GM12872 (cell line): ENCODE results near the gene BTN3A1.

Experiments
- TF ChIP-seq, protein P1 (sequence below): IDR thresholded peaks from 3 replicates; pipeline ENCODE4 v1.5.1; 2011; ENCODE audit warnings: low read depth, mild to moderate bottlenecking, low read length, moderate library complexity; ENCODE audit not compliant: insufficient read depth

Gene BTN3A1

DNA sequence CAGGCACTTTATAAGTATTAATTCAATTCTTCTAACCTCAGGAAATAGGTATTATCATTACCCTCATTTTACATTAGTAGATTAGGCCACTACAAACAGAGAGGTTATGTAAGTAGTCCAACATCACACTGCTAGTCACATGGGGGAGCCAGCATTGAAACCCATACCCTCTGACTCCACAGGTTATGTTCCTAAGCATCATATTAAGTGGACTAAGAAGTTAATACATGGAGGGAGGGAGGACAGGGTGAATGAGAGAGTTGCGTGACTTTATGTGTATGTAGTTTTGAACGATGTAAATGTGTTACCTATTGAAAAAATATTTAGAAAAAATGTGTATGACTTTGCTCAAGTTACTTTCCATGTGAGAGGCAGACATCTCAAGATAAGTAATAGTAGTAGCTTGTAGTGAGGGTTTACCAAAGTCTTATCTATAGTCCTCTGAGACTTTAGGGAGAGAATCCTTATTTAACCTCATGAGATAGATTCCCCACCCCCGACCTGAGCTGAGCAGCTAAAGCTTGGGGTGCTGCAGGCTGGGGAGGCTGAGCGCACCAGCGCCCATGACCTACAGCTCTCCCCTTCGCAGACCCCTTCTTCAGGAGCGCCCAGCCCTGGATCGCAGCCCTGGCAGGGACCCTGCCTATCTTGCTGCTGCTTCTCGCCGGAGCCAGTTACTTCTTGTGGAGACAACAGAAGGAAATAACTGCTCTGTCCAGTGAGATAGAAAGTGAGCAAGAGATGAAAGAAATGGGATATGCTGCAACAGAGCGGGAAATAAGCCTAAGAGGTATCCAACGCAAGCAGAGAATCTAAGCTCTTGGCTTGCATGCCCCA, 29.5 kb upstream of the BTN3A1 start:
- TF ChIP-seq, protein P1, sequence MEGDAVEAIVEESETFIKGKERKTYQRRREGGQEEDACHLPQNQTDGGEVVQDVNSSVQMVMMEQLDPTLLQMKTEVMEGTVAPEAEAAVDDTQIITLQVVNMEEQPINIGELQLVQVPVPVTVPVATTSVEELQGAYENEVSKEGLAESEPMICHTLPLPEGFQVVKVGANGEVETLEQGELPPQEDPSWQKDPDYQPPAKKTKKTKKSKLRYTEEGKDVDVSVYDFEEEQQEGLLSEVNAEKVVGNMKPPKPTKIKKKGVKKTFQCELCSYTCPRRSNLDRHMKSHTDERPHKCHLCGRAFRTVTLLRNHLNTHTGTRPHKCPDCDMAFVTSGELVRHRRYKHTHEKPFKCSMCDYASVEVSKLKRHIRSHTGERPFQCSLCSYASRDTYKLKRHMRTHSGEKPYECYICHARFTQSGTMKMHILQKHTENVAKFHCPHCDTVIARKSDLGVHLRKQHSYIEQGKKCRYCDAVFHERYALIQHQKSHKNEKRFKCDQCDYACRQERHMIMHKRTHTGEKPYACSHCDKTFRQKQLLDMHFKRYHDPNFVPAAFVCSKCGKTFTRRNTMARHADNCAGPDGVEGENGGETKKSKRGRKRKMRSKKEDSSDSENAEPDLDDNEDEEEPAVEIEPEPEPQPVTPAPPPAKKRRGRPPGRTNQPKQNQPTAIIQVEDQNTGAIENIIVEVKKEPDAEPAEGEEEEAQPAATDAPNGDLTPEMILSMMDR = no peak

DNA sequence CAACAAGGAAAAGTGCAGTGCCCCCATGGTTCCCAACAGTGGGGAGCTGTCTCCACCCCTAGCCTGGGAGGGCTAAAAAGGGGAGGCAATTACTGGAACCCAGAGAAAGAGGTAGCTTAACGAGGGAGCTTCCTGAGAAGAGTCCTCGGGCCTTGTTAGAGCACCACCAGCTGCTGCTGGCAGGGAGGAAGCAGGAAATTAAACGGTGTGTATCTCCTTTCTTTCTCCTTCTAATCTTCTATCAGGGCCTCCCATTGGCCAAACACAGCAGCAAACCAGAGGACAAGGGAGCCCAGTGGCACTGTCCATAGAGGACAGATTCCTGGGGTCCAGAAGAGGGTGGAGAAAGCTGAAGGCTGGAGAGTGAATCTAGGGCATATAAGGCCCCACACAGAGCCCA, 26.8 kb upstream of the BTN3A1 start:
- TF ChIP-seq, protein P1 = no peak

DNA sequence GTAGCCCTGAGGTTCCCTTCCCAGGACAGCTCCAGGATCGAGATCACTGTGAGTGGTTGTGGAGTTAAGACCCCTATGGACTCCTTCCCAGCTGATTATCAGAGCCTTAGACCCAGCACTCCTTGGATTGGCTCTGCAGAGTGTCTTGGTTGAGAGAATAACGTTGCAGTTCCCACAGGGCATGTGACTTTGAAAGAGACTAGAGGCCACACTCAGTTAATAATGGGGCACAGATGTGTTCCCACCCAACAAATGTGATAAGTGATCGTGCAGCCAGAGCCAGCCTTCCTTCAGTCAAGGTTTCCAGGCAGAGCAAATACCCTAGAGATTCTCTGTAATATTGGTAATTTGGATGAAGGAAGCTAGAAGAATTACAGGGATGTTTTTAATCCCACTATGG, 24.4 kb upstream of the BTN3A1 start:
- TF ChIP-seq, protein P1 = no peak

DNA sequence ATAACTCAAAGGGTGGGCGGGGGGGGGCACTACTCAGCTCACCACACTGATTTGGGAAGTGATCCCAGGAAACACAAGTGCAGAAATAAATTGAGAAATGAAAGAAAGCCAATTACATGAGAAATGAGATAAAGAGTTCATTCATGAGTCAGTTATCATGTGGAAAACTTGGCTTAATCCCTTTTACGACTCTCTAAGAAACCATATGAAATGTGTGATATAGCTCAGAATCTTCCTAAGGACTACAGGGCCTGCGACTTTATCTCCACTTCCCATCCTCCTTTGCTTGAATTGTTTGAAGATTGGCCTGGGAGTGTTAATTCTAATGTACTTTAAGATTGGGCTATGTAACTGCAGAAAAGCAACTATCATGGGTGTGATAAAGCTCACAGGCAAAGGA, 22.8 kb upstream of the BTN3A1 start:
- TF ChIP-seq, protein P1 = no peak

DNA sequence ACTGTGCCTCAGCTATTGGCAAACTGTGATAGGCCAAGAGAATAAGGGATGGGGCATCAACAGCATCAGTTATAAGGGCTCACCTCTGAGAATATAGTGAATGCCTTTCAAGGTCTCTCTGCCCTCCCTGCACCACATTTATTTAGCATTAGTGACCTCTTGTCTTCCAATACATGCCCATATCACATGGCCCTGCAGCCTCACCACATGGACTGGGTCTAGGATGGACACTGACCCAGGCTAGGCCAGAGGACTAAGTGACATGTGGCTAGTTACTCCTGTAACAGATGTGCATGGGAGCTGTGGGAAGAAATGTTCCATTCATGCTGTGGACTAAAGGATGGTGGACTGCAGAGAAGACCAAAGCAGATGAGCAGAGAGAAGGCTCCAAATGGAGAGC, 22.3 kb upstream of the BTN3A1 start:
- TF ChIP-seq, protein P1 = no peak

DNA sequence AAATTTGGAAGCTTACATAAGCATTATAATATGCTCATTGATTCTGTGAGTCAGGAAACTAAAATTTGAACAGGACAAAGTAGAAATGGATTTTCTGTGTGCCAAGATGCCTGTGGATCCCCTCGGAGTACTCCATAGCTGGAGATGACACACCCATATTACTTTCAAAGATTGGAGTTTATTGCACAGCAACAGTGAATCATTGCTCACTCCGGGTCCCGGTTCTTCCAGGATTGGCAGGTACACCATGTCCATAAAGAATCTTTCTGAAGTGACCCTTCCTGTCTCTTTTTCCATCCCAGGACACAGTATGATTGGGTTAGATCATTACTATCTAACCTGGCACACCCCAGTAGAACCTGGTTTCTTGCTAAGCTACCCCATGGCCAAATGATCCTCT, 21.8 kb upstream of the BTN3A1 start:
- TF ChIP-seq, protein P1 = no peak

DNA sequence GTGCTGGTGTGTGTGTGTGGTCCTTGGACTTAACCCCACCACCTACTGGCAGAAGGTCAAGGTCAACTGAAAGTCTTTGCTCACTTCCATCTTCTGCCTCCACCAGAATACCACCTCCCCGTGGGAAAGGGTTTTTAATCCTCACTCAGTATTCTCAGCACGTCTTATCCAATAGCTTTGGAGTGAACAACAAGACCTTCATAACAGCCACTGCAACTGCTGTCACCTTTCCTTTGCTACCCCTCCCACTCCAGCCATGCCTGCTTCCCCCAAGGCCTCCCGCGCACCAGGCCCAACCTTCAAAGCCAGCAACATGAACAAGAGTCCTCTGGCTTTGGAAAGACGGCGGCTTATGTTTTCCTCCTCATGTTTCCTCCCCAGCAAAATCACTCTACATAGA, 20.0 kb upstream of the BTN3A1 start:
- TF ChIP-seq, protein P1 = no peak
